Activated gamma-delta T cell treated with Interleukin-2 at 50 U/mL for 16 hours (primary cell): ENCODE results near the gene EVX2.

ENCODE experiments used
- DNase-seq: peaks from one replicate; pipeline ENCODE4 v3.0.0-alpha.2; 2020

EVX2 gene

GRCh38 chr2:176083796-176084261 is at the start of gene EVX2:
TSS of gene EVX2 (minus strand) at chr2:176083962. CDS start at chr2:176083776, 186 bp downstream.
- no peak for DNase-seq

- no peak for DNase-seq
Measured at GRCh38 chr2:176133389-176133788, 49.6 kb upstream of the EVX2 start.

- DNase-seq, result no peak
Measured at GRCh38 chr2:176132205-176133171, 48.7 kb upstream of the EVX2 start.

- no peak for DNase-seq
Measured at GRCh38 chr2:176131848-176132158, 48.0 kb upstream of the EVX2 start.

GRCh38 chr2:176130957-176131847 is 47.4 kb upstream of the EVX2 start:
- DNase-seq, result no peak

- DNase-seq, result no peak
Measured at GRCh38 chr2:176130147-176130956, 46.6 kb upstream of the EVX2 start.

- DNase-seq, result no peak
Measured at GRCh38 chr2:176129813-176130146, 46.0 kb upstream of the EVX2 start.

GRCh38 chr2:176128982-176129796 is 45.4 kb upstream of the EVX2 start, which contains the start of gene HOXD8:
TSS of gene HOXD8 (plus strand) at chr2:176129705. CDS start at chr2:176130367, 662 bp downstream.
- no peak for DNase-seq

GRCh38 chr2:176128172-176128981 is 44.6 kb upstream of the EVX2 start:
- DNase-seq, result no peak

- no peak for DNase-seq
Measured at GRCh38 chr2:176127774-176128072, 44.0 kb upstream of the EVX2 start.

- DNase-seq, result peak; percentile 66
Measured at GRCh38 chr2:176126929-176127773, 43.4 kb upstream of the EVX2 start.

- no peak for DNase-seq
Measured at GRCh38 chr2:176125772-176126054, 42.0 kb upstream of the EVX2 start.

GRCh38 chr2:176124947-176125771 is 41.4 kb upstream of the EVX2 start:
- no peak for DNase-seq

GRCh38 chr2:176124110-176124946 is 40.6 kb upstream of the EVX2 start:
- no peak for DNase-seq

- no peak for DNase-seq
Measured at GRCh38 chr2:176123411-176124109, 39.8 kb upstream of the EVX2 start.

GRCh38 chr2:176122683-176123410 is 39.1 kb upstream of the EVX2 start, which contains the start of gene HOXD9:
TSS of gene HOXD9 (plus strand) at chr2:176122719. CDS start at chr2:176122769, 50 bp downstream.
- no peak for DNase-seq
